SU-DHL-6 (cell line): ENCODE data around the gene DYNC1LI2.

Source experiments
- CTCF ChIP-seq: fragments of 200-600 bp; sonication (generic); IDR thresholded peaks from one replicate; pipeline ENCODE4 v1.5.1; 2017; ENCODE audit warnings: antibody characterized with exemption, mild to moderate bottlenecking, low read length, moderate library complexity; ENCODE audit not compliant: insufficient read depth, poor library complexity, severe bottlenecking
- EZH2phosphoT487 ChIP-seq: fragments of 200-600 bp; sonication (generic), shearing (Covaris generic); conservative IDR thresholded peaks from 2 replicates; pipeline ENCODE4 v1.6.1; 2018; ENCODE audit warnings: mild to moderate bottlenecking, antibody characterized with exemption, low read length, moderate library complexity, mixed read lengths

- TF ChIP-seq CTCF (no peak), EZH2phosphoT487 (no peak)
These were observed 1.5 kb upstream of the DYNC1LI2 start for GRCh38 chr16:66752958-66753357.
